Measurements from ENCODE around the gene DDX41.

DNA sequence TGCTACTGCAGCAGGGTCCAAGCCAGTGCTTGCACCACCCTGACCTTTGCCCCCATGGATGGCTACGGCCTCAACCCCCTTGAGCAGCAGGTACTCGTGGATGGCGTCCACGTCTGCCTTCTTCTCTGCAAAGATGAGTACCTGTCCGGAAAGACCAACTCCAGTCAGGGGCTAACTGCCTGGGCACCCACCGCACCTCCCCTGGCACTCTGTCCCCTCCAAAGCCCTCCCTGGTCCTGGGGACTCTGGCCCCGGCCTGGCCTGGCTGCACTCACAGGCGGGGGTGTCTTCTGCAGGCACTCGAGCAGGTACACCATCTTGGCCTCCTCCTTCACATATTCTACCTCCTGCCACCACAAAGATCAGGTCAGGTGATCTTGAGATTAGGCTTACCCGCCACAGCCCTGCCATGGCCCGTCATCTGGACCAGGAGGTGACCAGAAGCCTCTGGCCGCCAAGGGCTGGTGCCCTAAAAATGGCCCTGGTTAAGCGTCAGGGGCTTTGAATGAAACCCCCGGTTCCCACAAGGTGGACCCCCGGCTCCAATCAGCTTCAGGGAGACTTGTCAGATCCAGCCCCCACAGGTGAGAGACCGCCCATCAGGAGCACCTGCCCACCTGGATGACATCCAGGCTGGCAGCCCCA, 3.9 kb downstream of the DDX41 start:
- TF ChIP-seq, protein P1, sequence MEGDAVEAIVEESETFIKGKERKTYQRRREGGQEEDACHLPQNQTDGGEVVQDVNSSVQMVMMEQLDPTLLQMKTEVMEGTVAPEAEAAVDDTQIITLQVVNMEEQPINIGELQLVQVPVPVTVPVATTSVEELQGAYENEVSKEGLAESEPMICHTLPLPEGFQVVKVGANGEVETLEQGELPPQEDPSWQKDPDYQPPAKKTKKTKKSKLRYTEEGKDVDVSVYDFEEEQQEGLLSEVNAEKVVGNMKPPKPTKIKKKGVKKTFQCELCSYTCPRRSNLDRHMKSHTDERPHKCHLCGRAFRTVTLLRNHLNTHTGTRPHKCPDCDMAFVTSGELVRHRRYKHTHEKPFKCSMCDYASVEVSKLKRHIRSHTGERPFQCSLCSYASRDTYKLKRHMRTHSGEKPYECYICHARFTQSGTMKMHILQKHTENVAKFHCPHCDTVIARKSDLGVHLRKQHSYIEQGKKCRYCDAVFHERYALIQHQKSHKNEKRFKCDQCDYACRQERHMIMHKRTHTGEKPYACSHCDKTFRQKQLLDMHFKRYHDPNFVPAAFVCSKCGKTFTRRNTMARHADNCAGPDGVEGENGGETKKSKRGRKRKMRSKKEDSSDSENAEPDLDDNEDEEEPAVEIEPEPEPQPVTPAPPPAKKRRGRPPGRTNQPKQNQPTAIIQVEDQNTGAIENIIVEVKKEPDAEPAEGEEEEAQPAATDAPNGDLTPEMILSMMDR (IDR thresholded peaks at IDR 0.05) = no peak
- no peak for TF ChIP-seq POLR2A (IDR thresholded peaks at IDR 0.05)

Data from heart left ventricle (tissue), 13 donors.